ENCODE measurements around the gene SCAF1.
A peak's percentile ranks its signal among the peaks of the same experiment; 100 is the strongest.

DNA sequence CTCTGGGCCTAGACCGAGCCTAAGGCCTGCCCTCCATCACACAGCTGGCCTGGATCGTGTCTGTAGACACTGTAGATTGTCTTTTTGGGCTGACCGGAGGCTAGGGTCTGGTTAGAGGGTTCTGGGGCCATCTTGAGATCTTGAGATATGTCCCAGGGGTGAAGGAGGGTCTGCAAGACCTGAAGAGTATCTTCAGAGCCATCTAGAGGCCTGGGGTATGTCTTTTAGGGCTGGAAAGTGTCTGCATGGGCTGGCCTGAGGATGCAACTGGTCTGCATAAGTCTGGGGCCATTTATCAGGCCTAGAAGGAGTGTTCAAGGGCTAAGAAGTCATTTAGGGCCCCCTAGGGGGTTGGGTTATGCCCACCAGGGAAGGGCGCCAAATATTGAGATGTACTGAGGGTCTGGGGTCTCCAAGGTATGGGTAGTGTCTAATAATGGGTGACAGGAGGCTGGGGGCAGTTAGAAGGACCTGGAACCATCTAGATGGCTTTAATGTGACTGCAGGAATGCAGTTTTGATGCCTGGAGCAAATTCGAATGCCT is 555 bp downstream of the SCAF1 start:
- TF ChIP-seq, protein P1, sequence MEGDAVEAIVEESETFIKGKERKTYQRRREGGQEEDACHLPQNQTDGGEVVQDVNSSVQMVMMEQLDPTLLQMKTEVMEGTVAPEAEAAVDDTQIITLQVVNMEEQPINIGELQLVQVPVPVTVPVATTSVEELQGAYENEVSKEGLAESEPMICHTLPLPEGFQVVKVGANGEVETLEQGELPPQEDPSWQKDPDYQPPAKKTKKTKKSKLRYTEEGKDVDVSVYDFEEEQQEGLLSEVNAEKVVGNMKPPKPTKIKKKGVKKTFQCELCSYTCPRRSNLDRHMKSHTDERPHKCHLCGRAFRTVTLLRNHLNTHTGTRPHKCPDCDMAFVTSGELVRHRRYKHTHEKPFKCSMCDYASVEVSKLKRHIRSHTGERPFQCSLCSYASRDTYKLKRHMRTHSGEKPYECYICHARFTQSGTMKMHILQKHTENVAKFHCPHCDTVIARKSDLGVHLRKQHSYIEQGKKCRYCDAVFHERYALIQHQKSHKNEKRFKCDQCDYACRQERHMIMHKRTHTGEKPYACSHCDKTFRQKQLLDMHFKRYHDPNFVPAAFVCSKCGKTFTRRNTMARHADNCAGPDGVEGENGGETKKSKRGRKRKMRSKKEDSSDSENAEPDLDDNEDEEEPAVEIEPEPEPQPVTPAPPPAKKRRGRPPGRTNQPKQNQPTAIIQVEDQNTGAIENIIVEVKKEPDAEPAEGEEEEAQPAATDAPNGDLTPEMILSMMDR (conservative IDR thresholded peaks at IDR 0.05; ENCODE audit: low read depth in 2 of 2): 0 out of 4 replicates have a peak, but pooled peaks of 1 of the 2 experiments have one; percentile 8
- no peak for TF ChIP-seq ZNF331 (CRISPR knock-in tag; IDR thresholded peaks at IDR 0.05; ENCODE audit: low read depth)
- TF ChIP-seq REST (IDR thresholded peaks at IDR 0.05; ENCODE audit: unreplicated experiment): no peak
- no peak for TF ChIP-seq POLR2AphosphoS5 (IDR thresholded peaks at IDR 0.05; ENCODE audit: low read depth)
- no peak for TF ChIP-seq STAT1 (IDR thresholded peaks at IDR 0.05; ENCODE audit: unreplicated experiment)
- TF ChIP-seq EZH2phosphoT487 (IDR thresholded peaks at IDR 0.05; ENCODE audit: unreplicated experiment): no peak
- no peak for TF ChIP-seq EZH2 (IDR thresholded peaks at IDR 0.05; ENCODE audit: low read depth, unreplicated experiment)
- no peak for TF ChIP-seq ETS1 (IDR thresholded peaks at IDR 0.05)
- no peak for TF ChIP-seq JUNB (IDR thresholded peaks at IDR 0.05; ENCODE audit: unreplicated experiment)
- no peak for TF ChIP-seq CREB1 (CRISPR knock-in tag; IDR thresholded peaks at IDR 0.05; ENCODE audit: low read depth)

All from GM23338 (cell line).